ENCODE measurements around the gene LGALS3. TPM values are rescaled to one million over a fixed set of nuclear protein-coding genes. Genes with fewer than 3 reads are reported as not detected.
"Not testable (repeated sequence)": the region's sequence is repeated elsewhere in the genome, so short reads cannot be mapped to it uniquely, and the experiment has no call there.

The LGALS3 gene
- 1,000 to 10,000 TPM in 3 of 4 donors, 100 to 1,000 TPM in 1; 593 to 2,279 (median 1,750) TPM for polyA plus RNA-seq
- long read RNA-seq, donor 1: 0 reads
- long read RNA-seq, donor 2, transcript LGALS3-201 (6 exons, 1,146 nt): major isoform, 435 of 1,062 reads
- long read RNA-seq, donor 2, transcript LGALS3-207 (4 exons, 1,734 nt): minor isoform, 76 of 1,062 reads
- long read RNA-seq, donor 2, transcript LGALS3-205 (2 exons, 491 nt): minor isoform, 5 of 1,062 reads
- long read RNA-seq, donor 2, partial matches to known transcripts: 477 of 1,062 reads
- long read RNA-seq, donor 2, other reads (novel, unspliced or antisense): 69 of 1,062 reads
- long read RNA-seq, donor 3, transcript LGALS3-207 (4 exons, 1,734 nt): minor isoform, 124 of 1,334 reads
- long read RNA-seq, donor 3, transcript LGALS3-201 (6 exons, 1,146 nt): major isoform, 413 of 1,334 reads
- long read RNA-seq, donor 3, transcript LGALS3-205 (2 exons, 491 nt): minor isoform, 6 of 1,334 reads
- long read RNA-seq, donor 3, partial matches to known transcripts: 716 of 1,334 reads
- long read RNA-seq, donor 3, other reads (novel, unspliced or antisense): 75 of 1,334 reads
- long read RNA-seq, donor 4, transcript LGALS3-201 (6 exons, 1,146 nt): major isoform, 22 of 92 reads
- long read RNA-seq, donor 4, transcript LGALS3-207 (4 exons, 1,734 nt): minor isoform, 15 of 92 reads
- long read RNA-seq, donor 4, partial matches to known transcripts: 55 of 92 reads
- long read RNA-seq, donor 4, other reads (novel, unspliced or antisense): 0 of 92 reads
- long read RNA-seq, donor 5, transcript LGALS3-201 (6 exons, 1,146 nt): major isoform, 171 of 494 reads
- long read RNA-seq, donor 5, transcript LGALS3-207 (4 exons, 1,734 nt): minor isoform, 52 of 494 reads
- long read RNA-seq, donor 5, partial matches to known transcripts: 270 of 494 reads
- long read RNA-seq, donor 5, other reads (novel, unspliced or antisense): 0 of 494 reads
- long read RNA-seq, donor 6, transcript LGALS3-205 (2 exons, 491 nt): minor isoform, 8 of 1,871 reads
- long read RNA-seq, donor 6, transcript LGALS3-207 (4 exons, 1,734 nt): minor isoform, 168 of 1,871 reads
- long read RNA-seq, donor 6, transcript LGALS3-201 (6 exons, 1,146 nt): major isoform, 671 of 1,871 reads
- long read RNA-seq, donor 6, partial matches to known transcripts: 867 of 1,871 reads
- long read RNA-seq, donor 6, other reads (novel, unspliced or antisense): 156 of 1,871 reads
- long read RNA-seq, donor 7: 0 reads
- long read RNA-seq, donor 8, transcript LGALS3-201 (6 exons, 1,146 nt): major isoform, 11 of 21 reads
- long read RNA-seq, donor 8, partial matches to known transcripts: 7 of 21 reads
- long read RNA-seq, donor 8, other reads (novel, unspliced or antisense): 0 of 21 reads
- long read RNA-seq, donor 9, transcript LGALS3-201 (6 exons, 1,146 nt): major isoform, 169 of 428 reads
- long read RNA-seq, donor 9, transcript LGALS3-207 (4 exons, 1,734 nt): minor isoform, 54 of 428 reads
- long read RNA-seq, donor 9, partial matches to known transcripts: 182 of 428 reads
- long read RNA-seq, donor 9, other reads (novel, unspliced or antisense): 20 of 428 reads
- long read RNA-seq, donor 10, transcript LGALS3-201 (6 exons, 1,146 nt): major isoform, 897 of 2,365 reads
- long read RNA-seq, donor 10, transcript LGALS3-207 (4 exons, 1,734 nt): minor isoform, 181 of 2,365 reads
- long read RNA-seq, donor 10, transcript LGALS3-205 (2 exons, 491 nt): minor isoform, 8 of 2,365 reads
- long read RNA-seq, donor 10, partial matches to known transcripts: 1,079 of 2,365 reads
- long read RNA-seq, donor 10, other reads (novel, unspliced or antisense): 200 of 2,365 reads

GRCh38 chr14:55129086-55129427, at the start of gene LGALS3:
Gene LGALS3 (plus strand): TSS chr14:55129252. CDS start chr14:55137374, 8,122 bp downstream.
- H3K27me3 ChIP-seq (ENCODE audit: control insufficient read depth in 3 of 3, insufficient read depth in 3 of 3, low read length in 3 of 3): no peaks in the 10 kb centered on the region
- H3K4me3 ChIP-seq (ENCODE audit: low read depth in 1 of 3, low read length in 3 of 3): peak within 1 kb of the TSS; percentile 71 to 99 (median 92)
- H3K36me3 ChIP-seq (ENCODE audit: control insufficient read depth in 3 of 3, insufficient read depth in 2 of 3, low read depth in 1 of 3, low read length in 3 of 3): peaks cover 0 to 22% (median 2%) of the 10 kb centered on the region in 3 donors
- H3K27ac ChIP-seq (ENCODE audit: low read depth in 1 of 3, low read length in 2 of 3): peak within 1 kb of the TSS; percentile 95 to 99 (median 98)
- FAIRE-seq: no peak
- H3K9me3 ChIP-seq (ENCODE audit: control insufficient read depth in 2 of 2, insufficient read depth in 1 of 2, low read depth in 1 of 2, low read length in 1 of 2): no peaks in the 10 kb centered on the region
- WGBS, 3 donors: 0 to 1% (median 0%) methylated on average over 29 to 50 of the region's 50 CpGs
- peaks cover 12 to 50% (median 18%) of the 10 kb centered on the region in 3 donors for H3K4me1 ChIP-seq (ENCODE audit: control insufficient read depth in 3 of 3, insufficient read depth in 2 of 3, low read depth in 1 of 3, low read length in 2 of 3)
- DNase-seq: peak; percentile 86 to 88

GRCh38 chr14:55079961-55080360, 49.1 kb upstream of the LGALS3 start:
- peaks cover 0 to 23% (median 0%) of the 10 kb centered on the region in 3 donors for H3K4me1 ChIP-seq (ENCODE audit: control insufficient read depth in 3 of 3, insufficient read depth in 2 of 3, low read depth in 1 of 3, low read length in 2 of 3)
- FAIRE-seq; H3K4me3 ChIP-seq (ENCODE audit: low read depth in 1 of 3, low read length in 3 of 3): not testable (repeated sequence)

GRCh38 chr14:55084401-55085059, 44.5 kb upstream of the LGALS3 start:
- H3K27ac ChIP-seq (ENCODE audit: low read depth in 1 of 3, low read length in 2 of 3): peak overlapping the region in 1 of 3 donors; percentile 67

More at GRCh38 chr14:55079961-55080360, 49.1 kb upstream of the LGALS3 start:
- not testable (repeated sequence) for DNase-seq; H3K9me3 ChIP-seq (ENCODE audit: control insufficient read depth in 2 of 2, insufficient read depth in 1 of 2, low read depth in 1 of 2, low read length in 1 of 2); H3K36me3 ChIP-seq (ENCODE audit: control insufficient read depth in 3 of 3, insufficient read depth in 2 of 3, low read depth in 1 of 3, low read length in 3 of 3); H3K27me3 ChIP-seq (ENCODE audit: control insufficient read depth in 3 of 3, insufficient read depth in 3 of 3, low read length in 3 of 3); H3K27ac ChIP-seq (ENCODE audit: low read depth in 1 of 3, low read length in 2 of 3)
- WGBS, 3 donors: 82 to 85% (median 83%) methylated on average over 6 of the region's 6 CpGs

GRCh38 chr14:55085060-55085660, 43.9 kb upstream of the LGALS3 start:
- Histone ChIP-seq H3K36me3 (ENCODE audit: control insufficient read depth in 3 of 3, insufficient read depth in 2 of 3, low read depth in 1 of 3, low read length in 3 of 3) (peaks cover 0 to 4% (median 0%) of the 10 kb centered on the region in 3 donors), H3K9me3 (ENCODE audit: control insufficient read depth in 2 of 2, insufficient read depth in 1 of 2, low read depth in 1 of 2, low read length in 1 of 2) (no peaks in the 10 kb centered on the region), H3K4me3 (ENCODE audit: low read depth in 1 of 3, low read length in 3 of 3) (no peak overlapping the region), H3K4me1 (ENCODE audit: control insufficient read depth in 3 of 3, insufficient read depth in 2 of 3, low read depth in 1 of 3, low read length in 2 of 3) (peaks cover 0 to 14% (median 0%) of the 10 kb centered on the region in 3 donors), H3K27ac (ENCODE audit: low read depth in 1 of 3, low read length in 2 of 3) (peak overlapping the region in 1 of 3 donors; percentile 67), H3K27me3 (ENCODE audit: control insufficient read depth in 3 of 3, insufficient read depth in 3 of 3, low read length in 3 of 3) (no peaks in the 10 kb centered on the region)
- DNase-seq (peak; percentile 54 to 84), FAIRE-seq (no peak)
- WGBS, 3 donors: 37 to 63% (median 39%) methylated on average over 4 of the region's 4 CpGs

More at GRCh38 chr14:55084401-55085059, 44.5 kb upstream of the LGALS3 start:
- Histone ChIP-seq H3K4me1 (ENCODE audit: control insufficient read depth in 3 of 3, insufficient read depth in 2 of 3, low read depth in 1 of 3, low read length in 2 of 3) (peaks cover 0 to 14% (median 0%) of the 10 kb centered on the region in 3 donors), H3K4me3 (ENCODE audit: low read depth in 1 of 3, low read length in 3 of 3) (no peak overlapping the region), H3K27me3 (ENCODE audit: control insufficient read depth in 3 of 3, insufficient read depth in 3 of 3, low read length in 3 of 3) (no peaks in the 10 kb centered on the region), H3K9me3 (ENCODE audit: control insufficient read depth in 2 of 2, insufficient read depth in 1 of 2, low read depth in 1 of 2, low read length in 1 of 2) (no peaks in the 10 kb centered on the region), H3K36me3 (ENCODE audit: control insufficient read depth in 3 of 3, insufficient read depth in 2 of 3, low read depth in 1 of 3, low read length in 3 of 3) (peaks cover 0 to 4% (median 0%) of the 10 kb centered on the region in 3 donors)
- FAIRE-seq (no peak), DNase-seq (no peak)

GRCh38 chr14:55086938-55087337, 42.1 kb upstream of the LGALS3 start:
- no peaks in the 10 kb centered on the region for H3K27me3 ChIP-seq (ENCODE audit: control insufficient read depth in 3 of 3, insufficient read depth in 3 of 3, low read length in 3 of 3)
- no peak overlapping the region for H3K27ac ChIP-seq (ENCODE audit: low read depth in 1 of 3, low read length in 2 of 3)
- no peaks in the 10 kb centered on the region for H3K9me3 ChIP-seq (ENCODE audit: control insufficient read depth in 2 of 2, insufficient read depth in 1 of 2, low read depth in 1 of 2, low read length in 1 of 2)
- DNase-seq: no peak
- H3K4me3 ChIP-seq (ENCODE audit: low read depth in 1 of 3, low read length in 3 of 3): no peak overlapping the region
- no peak for FAIRE-seq
- peaks cover 0 to 22% (median 3%) of the 10 kb centered on the region in 3 donors for H3K4me1 ChIP-seq (ENCODE audit: control insufficient read depth in 3 of 3, insufficient read depth in 2 of 3, low read depth in 1 of 3, low read length in 2 of 3)
- 88 to 94% (median 93%) methylated on average over 9 of the region's 9 CpGs for WGBS, 3 donors
- peaks cover 0 to 4% (median 0%) of the 10 kb centered on the region in 3 donors for H3K36me3 ChIP-seq (ENCODE audit: control insufficient read depth in 3 of 3, insufficient read depth in 2 of 3, low read depth in 1 of 3, low read length in 3 of 3)

GRCh38 chr14:55088356-55088755, 40.7 kb upstream of the LGALS3 start:
- H3K27ac ChIP-seq (ENCODE audit: low read depth in 1 of 3, low read length in 2 of 3): no peak overlapping the region
- FAIRE-seq (no peak), DNase-seq (no peak)

GRCh38 chr14:55092341-55092740, 36.7 kb upstream of the LGALS3 start:
- H3K4me3 ChIP-seq (ENCODE audit: low read depth in 1 of 3, low read length in 3 of 3): no peak overlapping the region
- H3K27me3 ChIP-seq (ENCODE audit: control insufficient read depth in 3 of 3, insufficient read depth in 3 of 3, low read length in 3 of 3): no peaks in the 10 kb centered on the region
- H3K27ac ChIP-seq (ENCODE audit: low read depth in 1 of 3, low read length in 2 of 3): peak overlapping the region in 1 of 3 donors; percentile 45
- H3K9me3 ChIP-seq (ENCODE audit: control insufficient read depth in 2 of 2, insufficient read depth in 1 of 2, low read depth in 1 of 2, low read length in 1 of 2): no peaks in the 10 kb centered on the region
- peaks cover 3 to 19% (median 5%) of the 10 kb centered on the region in 3 donors for H3K4me1 ChIP-seq (ENCODE audit: control insufficient read depth in 3 of 3, insufficient read depth in 2 of 3, low read depth in 1 of 3, low read length in 2 of 3)
- WGBS, 3 donors: 24 to 62% (median 47%) methylated on average over 4 of the region's 4 CpGs
- FAIRE-seq: no peak
- peak; percentile 53 to 54 for DNase-seq
- peaks cover 0 to 4% (median 0%) of the 10 kb centered on the region in 3 donors for H3K36me3 ChIP-seq (ENCODE audit: control insufficient read depth in 3 of 3, insufficient read depth in 2 of 3, low read depth in 1 of 3, low read length in 3 of 3)

More at GRCh38 chr14:55088356-55088755, 40.7 kb upstream of the LGALS3 start:
- Histone ChIP-seq H3K27me3 (ENCODE audit: control insufficient read depth in 3 of 3, insufficient read depth in 3 of 3, low read length in 3 of 3) (no peaks in the 10 kb centered on the region), H3K4me3 (ENCODE audit: low read depth in 1 of 3, low read length in 3 of 3) (no peak overlapping the region), H3K4me1 (ENCODE audit: control insufficient read depth in 3 of 3, insufficient read depth in 2 of 3, low read depth in 1 of 3, low read length in 2 of 3) (peaks cover 0 to 31% (median 5%) of the 10 kb centered on the region in 3 donors), H3K9me3 (ENCODE audit: control insufficient read depth in 2 of 2, insufficient read depth in 1 of 2, low read depth in 1 of 2, low read length in 1 of 2) (no peaks in the 10 kb centered on the region), H3K36me3 (ENCODE audit: control insufficient read depth in 3 of 3, insufficient read depth in 2 of 3, low read depth in 1 of 3, low read length in 3 of 3) (peaks cover 0 to 4% (median 0%) of the 10 kb centered on the region in 3 donors)

All from small intestine (tissue), 16 donors.